Kidney epithelial cell (primary cell): ENCODE measurements around the gene PHF20. TPM values are rescaled to one million over a fixed set of nuclear protein-coding genes. Genes with fewer than 3 reads are reported as not detected.
"Not testable (repeated sequence)": the region's sequence is repeated elsewhere in the genome, so short reads cannot be mapped to it uniquely, and the experiment has no call there.

ENCODE experiments used
- DNase-seq: peaks from one replicate; pipeline ENCODE4 v3.0.0-alpha.2; 2010; ENCODE audit warnings: low read depth
- H3K27me3 ChIP-seq: 2 replicates; pipeline ENCODE4 v1.6.0; 2011; ENCODE audit warnings: low read length; ENCODE audit not compliant: control insufficient read depth, insufficient read depth
- H3K36me3 ChIP-seq: 2 replicates; pipeline ENCODE4 v1.5.1; 2011; ENCODE audit warnings: low read length; ENCODE audit not compliant: control insufficient read depth, insufficient read depth
- H3K4me3 ChIP-seq: 2 replicates; pipeline ENCODE4 v1.5.1; 2011; ENCODE audit warnings: low read depth, mild to moderate bottlenecking, control low read depth, low read length
- total RNA-seq: library from RNA; depleted of rRNA; stranded (reverse); fragments of >200 nt; gene quantifications from 2 replicates; pipeline ENCODE4 v1.2.3, GENCODE V29; 2015
- TF ChIP-seq, protein P1 (sequence below): IDR thresholded peaks from 2 replicates; pipeline ENCODE4 v1.5.1; 2011; ENCODE audit warnings: mild to moderate bottlenecking, moderate library complexity, low read length, control low read depth, inconsistent platforms; ENCODE audit not compliant: insufficient read depth, poor library complexity, severe bottlenecking

PHF20 gene
- total RNA-seq, 1 donor from 2014 or later, result 39.0 TPM

DNA sequence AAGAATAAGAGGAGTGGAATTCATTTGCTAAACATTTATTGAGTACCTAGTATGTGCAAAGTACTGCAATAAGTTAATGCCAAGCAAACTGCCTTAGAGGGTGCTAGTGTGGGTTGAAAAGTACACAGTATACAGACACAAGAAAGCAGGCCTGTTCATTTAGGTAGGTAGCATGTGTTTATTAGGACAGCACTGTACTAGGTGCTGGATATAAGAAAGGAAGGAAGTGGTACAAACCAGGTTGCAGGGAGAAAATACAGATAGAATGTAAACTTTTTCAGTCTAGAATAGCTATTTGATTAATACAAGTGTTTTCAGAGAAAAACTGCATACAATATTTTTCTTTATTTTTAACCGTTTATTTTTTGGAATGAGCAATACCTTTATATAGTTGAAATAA lies 68.1 kb downstream of the PHF20 start:
- Histone ChIP-seq H3K27me3 (no peaks in the 10 kb centered on the region), H3K36me3 (peaks cover 1% of the 10 kb centered on the region), H3K4me3 (no peak overlapping the region)
- TF ChIP-seq, protein P1, sequence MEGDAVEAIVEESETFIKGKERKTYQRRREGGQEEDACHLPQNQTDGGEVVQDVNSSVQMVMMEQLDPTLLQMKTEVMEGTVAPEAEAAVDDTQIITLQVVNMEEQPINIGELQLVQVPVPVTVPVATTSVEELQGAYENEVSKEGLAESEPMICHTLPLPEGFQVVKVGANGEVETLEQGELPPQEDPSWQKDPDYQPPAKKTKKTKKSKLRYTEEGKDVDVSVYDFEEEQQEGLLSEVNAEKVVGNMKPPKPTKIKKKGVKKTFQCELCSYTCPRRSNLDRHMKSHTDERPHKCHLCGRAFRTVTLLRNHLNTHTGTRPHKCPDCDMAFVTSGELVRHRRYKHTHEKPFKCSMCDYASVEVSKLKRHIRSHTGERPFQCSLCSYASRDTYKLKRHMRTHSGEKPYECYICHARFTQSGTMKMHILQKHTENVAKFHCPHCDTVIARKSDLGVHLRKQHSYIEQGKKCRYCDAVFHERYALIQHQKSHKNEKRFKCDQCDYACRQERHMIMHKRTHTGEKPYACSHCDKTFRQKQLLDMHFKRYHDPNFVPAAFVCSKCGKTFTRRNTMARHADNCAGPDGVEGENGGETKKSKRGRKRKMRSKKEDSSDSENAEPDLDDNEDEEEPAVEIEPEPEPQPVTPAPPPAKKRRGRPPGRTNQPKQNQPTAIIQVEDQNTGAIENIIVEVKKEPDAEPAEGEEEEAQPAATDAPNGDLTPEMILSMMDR, result no peak
- no peak for DNase-seq

DNA sequence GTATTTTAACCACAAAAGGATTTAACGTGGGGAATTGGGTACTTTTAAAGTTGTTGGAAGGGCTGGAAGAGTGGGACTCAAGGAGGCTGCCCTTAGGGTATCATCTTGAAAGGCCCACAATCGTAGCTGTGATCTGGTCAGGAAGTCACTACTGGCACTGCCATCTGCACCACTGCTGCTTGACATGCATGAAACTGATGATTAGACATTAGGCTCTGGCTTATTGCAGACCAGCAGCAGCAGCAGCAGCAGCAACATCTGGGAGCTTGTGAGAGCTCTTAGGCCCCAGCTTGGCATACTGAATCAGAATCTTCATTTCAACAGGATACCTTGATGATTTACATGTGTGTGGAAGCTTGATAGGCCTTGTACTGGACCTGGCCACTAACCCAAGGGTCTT lies 68.6 kb downstream of the PHF20 start:
- Histone ChIP-seq H3K4me3 (no peak overlapping the region), H3K27me3 (no peaks in the 10 kb centered on the region), H3K36me3 (peaks cover 1% of the 10 kb centered on the region)
- TF ChIP-seq, protein P1, result no peak
- no peak for DNase-seq

DNA sequence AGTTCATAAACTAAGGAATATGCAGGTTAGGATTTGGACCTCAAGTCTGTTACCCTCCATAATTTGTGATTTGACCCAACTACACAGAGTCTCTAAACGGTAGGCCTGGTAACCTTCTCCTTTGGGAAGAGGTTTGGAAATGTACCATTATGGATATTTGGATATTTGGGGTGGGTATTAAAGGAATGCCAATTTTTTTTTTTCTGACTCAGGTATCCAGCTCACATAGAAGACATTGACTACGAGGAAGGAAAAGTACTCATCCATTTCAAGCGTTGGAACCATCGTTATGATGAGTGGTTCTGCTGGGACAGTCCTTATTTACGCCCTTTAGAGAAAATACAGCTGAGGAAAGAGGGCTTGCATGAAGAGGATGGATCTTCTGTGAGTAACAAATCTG lies 70.5 kb downstream of the PHF20 start:
- DNase-seq, result no peak
- TF ChIP-seq, protein P1, result no peak
- H3K4me3 ChIP-seq, result no peak overlapping the region

DNA sequence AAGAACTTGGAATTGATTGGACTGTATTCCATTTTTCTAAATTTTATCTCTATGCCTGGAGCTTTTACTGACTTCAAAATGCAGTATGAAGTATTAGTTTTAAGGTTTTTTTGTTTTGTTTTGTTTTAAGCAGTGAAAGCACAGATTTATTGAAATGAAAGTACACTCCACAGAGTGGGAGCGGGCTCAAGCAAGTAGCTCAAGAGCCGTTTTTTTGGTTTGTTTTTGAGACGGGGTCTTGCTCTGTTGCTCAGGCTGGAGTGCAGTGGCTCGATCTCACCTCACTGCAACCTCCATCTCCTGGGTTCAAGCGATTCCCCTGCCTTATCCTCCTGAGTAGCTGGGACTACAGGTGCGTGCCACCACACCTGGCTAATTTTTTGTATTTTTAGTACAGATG lies 72.1 kb downstream of the PHF20 start:
- not testable (repeated sequence) for DNase-seq, H3K36me3 ChIP-seq, H3K27me3 ChIP-seq, H3K4me3 ChIP-seq

More for the DNA sequence above, 70.5 kb downstream of the PHF20 start:
- Histone ChIP-seq H3K27me3 (no peaks in the 10 kb centered on the region), H3K36me3 (peaks cover 1% of the 10 kb centered on the region)

DNA sequence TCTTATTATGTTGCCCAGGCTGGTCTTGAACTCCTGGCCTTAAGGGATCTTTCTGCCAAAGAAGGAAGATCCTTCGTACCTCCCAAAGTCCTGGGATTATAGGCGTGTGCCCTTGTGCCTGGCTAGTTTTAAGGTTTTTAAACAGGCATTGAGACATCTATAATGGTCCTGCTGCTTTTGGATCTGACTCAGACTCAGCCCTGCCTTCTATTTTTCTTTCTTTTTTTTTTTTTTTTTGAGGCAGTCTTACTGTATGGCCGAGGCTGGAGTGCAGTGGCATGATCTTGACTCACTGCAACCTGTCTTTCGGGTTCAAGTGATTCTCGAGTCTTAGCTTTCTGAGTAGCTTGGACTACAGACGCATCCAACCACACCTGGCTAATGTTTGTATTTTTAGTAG lies 73.7 kb downstream of the PHF20 start:
- H3K4me3 ChIP-seq, result no peak overlapping the region
- no peak for DNase-seq
- TF ChIP-seq, protein P1, result no peak
- no peaks in the 10 kb centered on the region for H3K27me3 ChIP-seq
- peaks cover 1% of the 10 kb centered on the region for H3K36me3 ChIP-seq

DNA sequence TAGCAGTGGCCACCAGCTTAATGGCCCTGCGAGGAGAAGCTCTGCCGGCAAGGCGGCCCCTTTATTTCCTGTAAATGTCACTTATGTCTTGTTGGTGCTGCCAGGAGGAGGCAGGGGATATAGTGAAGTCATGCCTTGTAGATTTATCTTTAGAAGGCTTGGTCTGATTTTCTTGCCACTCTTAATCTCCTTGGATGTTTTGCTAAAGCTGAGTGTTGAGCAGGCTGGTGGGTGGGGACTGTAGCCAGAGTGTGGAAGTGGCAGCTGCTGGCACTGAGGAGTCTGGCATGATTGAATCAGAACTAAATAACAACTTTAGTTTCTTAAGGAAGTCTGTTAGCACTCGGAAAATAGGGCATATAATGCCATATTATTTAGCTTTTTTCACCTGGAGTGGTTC lies 77.9 kb downstream of the PHF20 start:
- Histone ChIP-seq H3K4me3 (no peak overlapping the region), H3K36me3 (no peaks in the 10 kb centered on the region), H3K27me3 (no peaks in the 10 kb centered on the region)
- TF ChIP-seq, protein P1, result no peak
- DNase-seq, result no peak

DNA sequence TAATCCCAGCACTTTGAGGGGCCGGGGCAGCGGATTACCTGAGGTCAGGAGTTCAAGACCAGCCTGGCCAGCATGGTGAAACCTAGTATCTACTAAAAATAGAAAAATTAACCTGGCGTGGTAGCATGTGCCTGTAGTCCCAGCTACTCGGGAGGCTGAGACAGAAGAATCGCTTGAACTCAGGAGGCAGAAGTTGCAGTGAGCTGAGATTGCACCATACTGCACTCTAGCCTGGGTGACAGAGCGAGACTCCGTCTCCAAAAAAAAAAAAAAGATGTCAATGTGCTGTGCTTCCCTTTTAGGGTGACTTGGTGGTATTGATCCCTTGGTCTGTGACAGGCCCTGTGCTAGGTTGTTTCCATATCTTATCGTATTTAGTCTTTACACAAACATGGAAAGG lies 79.8 kb downstream of the PHF20 start:
- not testable (repeated sequence) for H3K36me3 ChIP-seq, H3K27me3 ChIP-seq, H3K4me3 ChIP-seq, DNase-seq
